ENCODE measurements around the gene MRPS18B. TPM values are rescaled to one million over a fixed set of nuclear protein-coding genes. Genes with fewer than 3 reads are reported as not detected.

The MRPS18B gene
- total and polyA plus RNA-seq, 2 of the 13 experiments (the other 11 are each of a cell fraction or from before 2014, with no cell fraction given): 125 to 131 TPM

DNA sequence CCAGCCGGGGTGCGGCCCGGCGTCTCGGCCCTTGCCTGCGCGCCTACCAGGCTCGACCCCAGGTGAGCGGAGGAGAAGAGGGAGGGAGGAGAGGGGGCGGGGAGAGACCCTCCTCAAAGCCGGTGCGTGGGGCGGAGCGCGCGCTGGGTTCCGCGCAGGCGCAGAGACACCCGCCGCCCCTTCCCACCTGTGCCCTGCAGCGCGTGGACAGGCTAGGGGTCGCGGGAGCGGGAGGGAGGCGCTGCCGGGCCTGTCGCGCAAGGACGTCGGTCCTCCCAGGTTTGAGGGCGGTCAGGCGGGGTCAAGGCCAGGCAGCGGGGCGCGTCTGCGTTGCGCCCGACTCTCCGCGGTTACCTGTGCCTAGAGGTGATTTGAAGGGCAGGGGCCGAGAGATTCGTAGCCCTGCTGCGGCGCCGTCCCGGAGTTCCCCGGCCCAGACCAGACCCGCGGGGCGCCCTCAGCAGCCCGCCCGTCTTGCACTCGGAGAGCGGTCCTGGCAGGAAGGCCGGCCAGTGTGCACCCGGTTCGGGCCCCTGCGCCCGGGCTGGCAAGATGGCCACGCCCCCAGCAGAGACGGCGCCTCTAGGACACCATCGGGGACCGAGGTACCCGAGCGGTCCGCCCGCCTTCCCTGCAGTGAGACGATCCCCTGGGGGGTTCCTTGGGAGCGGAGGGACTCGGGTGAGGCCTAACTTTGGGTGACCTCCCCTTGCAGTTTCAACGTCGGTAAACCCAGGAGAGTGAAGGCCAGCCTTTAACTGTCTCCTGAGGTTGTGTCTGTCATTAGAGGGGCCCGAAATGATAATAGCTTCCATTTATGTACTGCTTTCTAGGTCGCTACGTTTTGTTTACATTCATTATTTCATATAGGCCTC is 29.8 kb downstream of the MRPS18B start (continued):
- TF ChIP-seq, protein P1, sequence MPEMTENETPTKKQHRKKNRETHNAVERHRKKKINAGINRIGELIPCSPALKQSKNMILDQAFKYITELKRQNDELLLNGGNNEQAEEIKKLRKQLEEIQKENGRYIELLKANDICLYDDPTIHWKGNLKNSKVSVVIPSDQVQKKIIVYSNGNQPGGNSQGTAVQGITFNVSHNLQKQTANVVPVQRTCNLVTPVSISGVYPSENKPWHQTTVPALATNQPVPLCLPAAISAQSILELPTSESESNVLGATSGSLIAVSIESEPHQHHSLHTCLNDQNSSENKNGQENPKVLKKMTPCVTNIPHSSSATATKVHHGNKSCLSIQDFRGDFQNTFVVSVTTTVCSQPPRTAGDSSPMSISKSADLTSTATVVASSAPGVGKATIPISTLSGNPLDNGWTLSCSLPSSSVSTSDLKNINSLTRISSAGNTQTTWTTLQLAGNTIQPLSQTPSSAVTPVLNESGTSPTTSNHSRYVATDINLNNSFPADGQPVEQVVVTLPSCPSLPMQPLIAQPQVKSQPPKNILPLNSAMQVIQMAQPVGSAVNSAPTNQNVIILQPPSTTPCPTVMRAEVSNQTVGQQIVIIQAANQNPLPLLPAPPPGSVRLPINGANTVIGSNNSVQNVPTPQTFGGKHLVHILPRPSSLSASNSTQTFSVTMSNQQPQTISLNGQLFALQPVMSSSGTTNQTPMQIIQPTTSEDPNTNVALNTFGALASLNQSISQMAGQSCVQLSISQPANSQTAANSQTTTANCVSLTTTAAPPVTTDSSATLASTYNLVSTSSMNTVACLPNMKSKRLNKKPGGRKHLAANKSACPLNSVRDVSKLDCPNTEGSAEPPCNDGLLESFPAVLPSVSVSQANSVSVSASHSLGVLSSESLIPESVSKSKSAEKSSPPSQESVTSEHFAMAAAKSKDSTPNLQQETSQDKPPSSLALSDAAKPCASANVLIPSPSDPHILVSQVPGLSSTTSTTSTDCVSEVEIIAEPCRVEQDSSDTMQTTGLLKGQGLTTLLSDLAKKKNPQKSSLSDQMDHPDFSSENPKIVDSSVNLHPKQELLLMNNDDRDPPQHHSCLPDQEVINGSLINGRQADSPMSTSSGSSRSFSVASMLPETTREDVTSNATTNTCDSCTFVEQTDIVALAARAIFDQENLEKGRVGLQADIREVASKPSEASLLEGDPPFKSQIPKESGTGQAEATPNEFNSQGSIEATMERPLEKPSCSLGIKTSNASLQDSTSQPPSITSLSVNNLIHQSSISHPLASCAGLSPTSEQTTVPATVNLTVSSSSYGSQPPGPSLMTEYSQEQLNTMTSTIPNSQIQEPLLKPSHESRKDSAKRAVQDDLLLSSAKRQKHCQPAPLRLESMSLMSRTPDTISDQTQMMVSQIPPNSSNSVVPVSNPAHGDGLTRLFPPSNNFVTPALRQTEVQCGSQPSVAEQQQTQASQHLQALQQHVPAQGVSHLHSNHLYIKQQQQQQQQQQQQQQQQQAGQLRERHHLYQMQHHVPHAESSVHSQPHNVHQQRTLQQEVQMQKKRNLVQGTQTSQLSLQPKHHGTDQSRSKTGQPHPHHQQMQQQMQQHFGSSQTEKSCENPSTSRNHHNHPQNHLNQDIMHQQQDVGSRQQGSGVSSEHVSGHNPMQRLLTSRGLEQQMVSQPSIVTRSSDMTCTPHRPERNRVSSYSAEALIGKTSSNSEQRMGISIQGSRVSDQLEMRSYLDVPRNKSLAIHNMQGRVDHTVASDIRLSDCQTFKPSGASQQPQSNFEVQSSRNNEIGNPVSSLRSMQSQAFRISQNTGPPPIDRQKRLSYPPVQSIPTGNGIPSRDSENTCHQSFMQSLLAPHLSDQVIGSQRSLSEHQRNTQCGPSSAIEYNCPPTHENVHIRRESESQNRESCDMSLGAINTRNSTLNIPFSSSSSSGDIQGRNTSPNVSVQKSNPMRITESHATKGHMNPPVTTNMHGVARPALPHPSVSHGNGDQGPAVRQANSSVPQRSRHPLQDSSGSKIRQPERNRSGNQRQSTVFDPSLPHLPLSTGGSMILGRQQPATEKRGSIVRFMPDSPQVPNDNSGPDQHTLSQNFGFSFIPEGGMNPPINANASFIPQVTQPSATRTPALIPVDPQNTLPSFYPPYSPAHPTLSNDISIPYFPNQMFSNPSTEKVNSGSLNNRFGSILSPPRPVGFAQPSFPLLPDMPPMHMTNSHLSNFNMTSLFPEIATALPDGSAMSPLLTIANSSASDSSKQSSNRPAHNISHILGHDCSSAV (CRISPR knock-in tag; IDR thresholded peaks at IDR 0.05; ENCODE audit: borderline replicate concordance): peak; percentile 30; the same call in 1 of the 2 replicates
- TF ChIP-seq, protein P2, sequence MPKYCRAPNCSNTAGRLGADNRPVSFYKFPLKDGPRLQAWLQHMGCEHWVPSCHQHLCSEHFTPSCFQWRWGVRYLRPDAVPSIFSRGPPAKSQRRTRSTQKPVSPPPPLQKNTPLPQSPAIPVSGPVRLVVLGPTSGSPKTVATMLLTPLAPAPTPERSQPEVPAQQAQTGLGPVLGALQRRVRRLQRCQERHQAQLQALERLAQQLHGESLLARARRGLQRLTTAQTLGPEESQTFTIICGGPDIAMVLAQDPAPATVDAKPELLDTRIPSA (CRISPR knock-in tag; IDR thresholded peaks at IDR 0.05; ENCODE audit: borderline replicate concordance): peak; percentile 89; the same call in 1 of the 2 replicates
- TF ChIP-seq NR2C2 (CRISPR knock-in tag; IDR thresholded peaks at IDR 0.05; ENCODE audit: borderline replicate concordance) (peak; percentile 95), ZNF878 (CRISPR knock-in tag; IDR thresholded peaks at IDR 0.05) (no peak; the same call in 1 of the 2 replicates), ZNF30 (CRISPR knock-in tag; IDR thresholded peaks at IDR 0.05) (peak; percentile 91), ZNF619 (CRISPR knock-in tag; IDR thresholded peaks at IDR 0.05) (peak; percentile 98; the same call in 1 of the 2 replicates), RARA (CRISPR knock-in tag; IDR thresholded peaks at IDR 0.05) (peak; percentile 95), GTF2F1 (IDR thresholded peaks at IDR 0.05; ENCODE audit: low read length) (0 out of 2 replicates have a peak, but pooled peaks have one; percentile 14), TMF1 (CRISPR knock-in tag; IDR thresholded peaks at IDR 0.05; ENCODE audit: low read depth) (no peak; the same call in 1 of the 2 replicates), ZNF552 (CRISPR knock-in tag; IDR thresholded peaks at IDR 0.05; ENCODE audit: borderline replicate concordance) (peak; percentile 81), ZNF431 (CRISPR knock-in tag; IDR thresholded peaks at IDR 0.05; ENCODE audit: borderline replicate concordance, low read depth) (peak; percentile 78; the same call in 1 of the 2 replicates), ZNF253 (CRISPR knock-in tag; IDR thresholded peaks at IDR 0.05; ENCODE audit: borderline replicate concordance) (no peak; the same call in 1 of the 2 replicates)
- TF ChIP-seq, protein P3, sequence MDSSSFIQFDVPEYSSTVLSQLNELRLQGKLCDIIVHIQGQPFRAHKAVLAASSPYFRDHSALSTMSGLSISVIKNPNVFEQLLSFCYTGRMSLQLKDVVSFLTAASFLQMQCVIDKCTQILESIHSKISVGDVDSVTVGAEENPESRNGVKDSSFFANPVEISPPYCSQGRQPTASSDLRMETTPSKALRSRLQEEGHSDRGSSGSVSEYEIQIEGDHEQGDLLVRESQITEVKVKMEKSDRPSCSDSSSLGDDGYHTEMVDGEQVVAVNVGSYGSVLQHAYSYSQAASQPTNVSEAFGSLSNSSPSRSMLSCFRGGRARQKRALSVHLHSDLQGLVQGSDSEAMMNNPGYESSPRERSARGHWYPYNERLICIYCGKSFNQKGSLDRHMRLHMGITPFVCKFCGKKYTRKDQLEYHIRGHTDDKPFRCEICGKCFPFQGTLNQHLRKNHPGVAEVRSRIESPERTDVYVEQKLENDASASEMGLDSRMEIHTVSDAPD (CRISPR knock-in tag; IDR thresholded peaks at IDR 0.05): no peak
- TF ChIP-seq, protein P4, sequence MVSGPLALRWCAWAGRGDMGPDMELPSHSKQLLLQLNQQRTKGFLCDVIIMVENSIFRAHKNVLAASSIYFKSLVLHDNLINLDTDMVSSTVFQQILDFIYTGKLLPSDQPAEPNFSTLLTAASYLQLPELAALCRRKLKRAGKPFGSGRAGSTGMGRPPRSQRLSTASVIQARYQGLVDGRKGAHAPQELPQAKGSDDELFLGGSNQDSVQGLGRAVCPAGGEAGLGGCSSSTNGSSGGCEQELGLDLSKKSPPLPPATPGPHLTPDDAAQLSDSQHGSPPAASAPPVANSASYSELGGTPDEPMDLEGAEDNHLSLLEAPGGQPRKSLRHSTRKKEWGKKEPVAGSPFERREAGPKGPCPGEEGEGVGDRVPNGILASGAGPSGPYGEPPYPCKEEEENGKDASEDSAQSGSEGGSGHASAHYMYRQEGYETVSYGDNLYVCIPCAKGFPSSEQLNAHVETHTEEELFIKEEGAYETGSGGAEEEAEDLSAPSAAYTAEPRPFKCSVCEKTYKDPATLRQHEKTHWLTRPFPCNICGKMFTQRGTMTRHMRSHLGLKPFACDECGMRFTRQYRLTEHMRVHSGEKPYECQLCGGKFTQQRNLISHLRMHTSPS (CRISPR knock-in tag; IDR thresholded peaks at IDR 0.05; ENCODE audit: low read depth): peak; percentile 84

Data from HepG2 (cell line).